ENCODE results near the gene SMIM34.

DNA sequence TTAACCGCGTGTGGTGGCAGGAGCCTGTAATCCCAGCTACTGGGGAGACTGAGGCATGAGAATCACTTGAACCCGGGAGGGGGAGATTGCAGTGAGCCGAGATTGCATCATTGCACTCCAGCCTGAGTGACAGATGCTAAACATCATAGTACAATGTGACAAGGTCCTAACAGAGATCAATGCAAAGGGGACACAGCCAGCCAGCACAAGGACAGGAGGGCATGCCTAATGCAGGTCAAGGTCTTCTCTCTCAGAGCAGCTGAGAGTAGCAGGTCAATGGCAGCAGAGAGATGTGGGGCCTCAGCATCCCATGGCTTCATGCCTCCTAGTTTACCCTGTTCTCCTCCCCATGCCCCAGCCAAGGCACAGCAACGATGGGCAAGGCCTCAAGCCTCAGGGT is 51.4 kb downstream of the SMIM34 start:
- TF ChIP-seq CTCF (IDR thresholded peaks at IDR 0.05), result no peak
- TF ChIP-seq POLR2A (IDR thresholded peaks at IDR 0.05), result no peak
